ENCODE data around the gene PHF21B. TPM values are rescaled to one million over a fixed set of nuclear protein-coding genes. Genes with fewer than 3 reads are reported as not detected.
A peak's percentile ranks its signal among the peaks of the same experiment; 100 is the strongest.

The PHF21B gene
- total RNA-seq, 1 donor from 2014 or later, result not detected

DNA sequence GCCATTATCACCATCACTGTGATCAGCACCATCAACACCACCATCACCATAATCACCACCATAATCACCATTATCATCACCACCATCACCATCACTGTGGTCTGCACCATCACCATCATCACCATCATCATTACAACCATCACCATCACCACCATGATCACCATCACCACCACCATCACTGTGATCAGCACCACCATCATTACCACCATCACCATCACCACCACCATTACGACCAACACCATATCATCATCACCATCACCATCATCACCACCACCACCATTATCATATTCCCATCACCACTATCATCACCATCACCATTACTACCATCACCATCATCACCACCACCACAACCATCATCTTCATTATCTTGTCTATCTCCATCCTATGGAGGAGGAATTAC, 125.2 kb downstream of the PHF21B start:
- H3K27ac ChIP-seq, result no peak overlapping the region
- no peak overlapping the region for H3K4me3 ChIP-seq
- H3K27me3 ChIP-seq, result no peaks in the 10 kb centered on the region
- peak in 1 of 2 donors; percentile 0 for DNase-seq (ENCODE audit: low spot score in 2 of 2)
- TF ChIP-seq, protein P1, sequence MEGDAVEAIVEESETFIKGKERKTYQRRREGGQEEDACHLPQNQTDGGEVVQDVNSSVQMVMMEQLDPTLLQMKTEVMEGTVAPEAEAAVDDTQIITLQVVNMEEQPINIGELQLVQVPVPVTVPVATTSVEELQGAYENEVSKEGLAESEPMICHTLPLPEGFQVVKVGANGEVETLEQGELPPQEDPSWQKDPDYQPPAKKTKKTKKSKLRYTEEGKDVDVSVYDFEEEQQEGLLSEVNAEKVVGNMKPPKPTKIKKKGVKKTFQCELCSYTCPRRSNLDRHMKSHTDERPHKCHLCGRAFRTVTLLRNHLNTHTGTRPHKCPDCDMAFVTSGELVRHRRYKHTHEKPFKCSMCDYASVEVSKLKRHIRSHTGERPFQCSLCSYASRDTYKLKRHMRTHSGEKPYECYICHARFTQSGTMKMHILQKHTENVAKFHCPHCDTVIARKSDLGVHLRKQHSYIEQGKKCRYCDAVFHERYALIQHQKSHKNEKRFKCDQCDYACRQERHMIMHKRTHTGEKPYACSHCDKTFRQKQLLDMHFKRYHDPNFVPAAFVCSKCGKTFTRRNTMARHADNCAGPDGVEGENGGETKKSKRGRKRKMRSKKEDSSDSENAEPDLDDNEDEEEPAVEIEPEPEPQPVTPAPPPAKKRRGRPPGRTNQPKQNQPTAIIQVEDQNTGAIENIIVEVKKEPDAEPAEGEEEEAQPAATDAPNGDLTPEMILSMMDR (IDR thresholded peaks at IDR 0.05), result no peak
- no peaks in the 10 kb centered on the region for H3K36me3 ChIP-seq
- no peaks in the 10 kb centered on the region for H3K4me1 ChIP-seq
- no peaks in the 10 kb centered on the region for H3K9me3 ChIP-seq
- intact Hi-C loops (cut with DNase I), result no loop called here

DNA sequence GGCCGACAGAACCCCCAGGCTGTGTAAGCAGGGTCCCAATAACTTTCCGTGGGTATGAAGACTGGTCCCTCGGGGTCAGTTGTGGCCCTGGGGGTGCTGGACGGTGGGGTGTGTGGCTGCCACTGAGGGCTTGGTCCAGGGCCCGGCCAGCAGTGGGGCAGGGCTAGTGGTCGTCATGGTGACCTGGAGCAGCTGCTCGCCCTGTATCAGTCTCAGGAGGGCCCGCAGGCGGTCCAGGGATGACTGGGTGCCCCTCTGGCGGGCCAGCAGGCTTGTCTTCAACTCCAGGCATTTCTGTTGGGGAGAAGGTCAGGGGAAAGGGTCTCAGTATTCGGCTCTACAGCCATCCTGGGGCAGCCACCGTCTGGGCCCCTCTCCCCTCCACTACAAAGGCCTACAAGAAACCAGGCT, 126.8 kb downstream of the PHF21B start:
- Histone ChIP-seq H3K27ac (no peak overlapping the region), H3K27me3 (no peaks in the 10 kb centered on the region), H3K9me3 (no peaks in the 10 kb centered on the region), H3K4me3 (no peak overlapping the region), H3K36me3 (no peaks in the 10 kb centered on the region), H3K4me1 (no peaks in the 10 kb centered on the region)
- TF ChIP-seq, protein P1 (IDR thresholded peaks at IDR 0.05), result no peak
- peak in 1 of 2 donors; percentile 38 for DNase-seq (ENCODE audit: low spot score in 2 of 2)
- intact Hi-C loops (cut with DNase I), result no loop called here

DNA sequence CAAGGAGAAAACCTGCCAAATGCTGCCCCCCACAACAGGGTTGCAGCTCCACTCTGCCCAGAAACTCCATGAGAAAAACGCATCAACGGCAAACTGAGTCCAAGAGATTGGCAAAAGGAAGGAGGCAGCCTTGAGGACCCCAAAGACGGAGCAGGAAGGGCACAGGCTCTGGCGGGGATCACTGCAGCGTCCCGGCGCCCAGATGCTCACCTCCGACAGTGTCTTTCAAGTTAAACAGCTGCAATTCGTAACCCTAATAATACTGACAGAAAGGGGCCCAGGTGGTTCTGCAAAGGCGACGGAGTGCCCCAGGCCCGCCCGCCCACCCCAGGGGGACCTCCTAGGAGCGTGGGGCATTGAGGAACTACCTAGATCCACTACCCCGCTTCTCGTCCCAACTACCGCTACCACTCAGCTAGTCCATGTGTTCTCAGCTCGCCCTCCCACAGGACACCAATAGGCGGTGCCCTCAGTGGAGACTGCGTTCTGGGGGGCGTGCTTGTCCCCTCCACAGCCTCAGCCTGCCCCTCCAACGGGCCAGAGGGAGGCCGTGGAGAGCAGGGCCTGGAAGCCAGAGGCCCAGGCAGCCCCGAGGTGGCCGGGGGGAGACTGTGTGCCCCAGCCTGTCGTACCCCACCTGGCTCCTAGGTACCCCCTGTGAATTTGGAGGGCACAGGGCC, 127.4 kb downstream of the PHF21B start:
- no peaks in the 10 kb centered on the region for H3K4me1 ChIP-seq
- no peaks in the 10 kb centered on the region for H3K27me3 ChIP-seq
- TF ChIP-seq, protein P1 (IDR thresholded peaks at IDR 0.05), result no peak
- intact Hi-C loops (cut with DNase I), result no loop called here
- H3K9me3 ChIP-seq, result peaks cover 0 to 4% of the 10 kb centered on the region in 2 donors
- no peaks in the 10 kb centered on the region for H3K36me3 ChIP-seq
- peak in 1 of 2 donors; percentile 33 for DNase-seq (ENCODE audit: low spot score in 2 of 2)
- no peak overlapping the region for H3K27ac ChIP-seq
- no peak overlapping the region for H3K4me3 ChIP-seq

DNA sequence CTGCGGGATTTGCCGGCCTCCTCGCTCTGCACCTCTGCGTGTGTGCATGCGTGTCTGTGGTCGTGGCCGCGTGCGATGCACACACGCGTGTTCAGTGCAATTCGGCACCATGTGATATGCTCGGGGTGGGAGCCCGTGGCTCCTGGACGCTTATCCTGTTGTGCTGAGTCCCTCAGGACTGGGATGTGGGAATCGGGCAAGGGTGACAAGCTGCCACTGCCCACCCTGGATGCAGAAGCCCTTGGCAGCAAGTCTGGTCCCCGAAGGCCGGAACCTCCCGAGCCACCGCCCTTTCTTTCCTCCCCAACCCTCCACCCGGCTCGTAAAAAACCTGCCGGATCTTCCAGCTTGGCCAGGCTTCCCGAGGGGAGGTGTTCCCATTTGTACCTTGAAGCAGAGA, 128.2 kb downstream of the PHF21B start:
- Histone ChIP-seq H3K4me1 (no peaks in the 10 kb centered on the region), H3K4me3 (no peak overlapping the region), H3K27me3 (no peaks in the 10 kb centered on the region), H3K27ac (no peak overlapping the region), H3K36me3 (no peaks in the 10 kb centered on the region), H3K9me3 (peaks cover 0 to 9% of the 10 kb centered on the region in 2 donors)
- TF ChIP-seq, protein P1 (IDR thresholded peaks at IDR 0.05), result no peak
- intact Hi-C loops (cut with DNase I), result no loop called here
- DNase-seq (ENCODE audit: low spot score in 2 of 2), result peak in 1 of 2 donors; percentile 43

DNA sequence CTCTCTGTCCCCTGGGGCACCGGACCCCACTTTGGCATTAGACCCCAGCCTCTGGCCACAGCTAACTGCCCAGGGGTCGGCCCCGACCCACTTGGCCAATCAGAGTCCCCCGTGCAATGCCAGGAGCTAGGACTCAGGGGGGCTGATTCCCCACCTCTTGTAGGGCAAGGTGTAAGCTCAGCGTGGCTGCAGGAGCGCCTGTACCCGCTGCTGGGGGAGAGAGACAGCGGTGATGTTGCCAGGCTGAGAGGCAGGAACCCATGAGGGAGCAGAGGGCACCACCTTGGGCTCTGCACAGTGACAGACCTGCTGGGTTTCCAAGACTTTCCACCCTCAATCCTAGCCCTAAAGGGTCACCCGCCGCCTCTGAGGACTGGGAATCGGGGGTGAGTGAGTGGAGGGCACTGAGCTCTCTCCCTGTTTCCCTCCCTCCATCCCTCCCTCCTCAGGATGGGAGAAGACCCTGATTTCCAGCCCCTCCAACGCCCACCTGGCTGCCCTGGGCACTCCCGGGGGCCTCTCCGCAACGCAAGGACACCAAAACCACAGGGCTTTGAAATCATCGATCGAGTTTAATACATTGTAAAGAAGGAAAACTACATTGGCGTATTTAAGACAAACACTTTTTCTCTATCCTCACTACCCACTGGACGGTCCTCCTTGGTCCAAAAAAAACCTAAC, 129.1 kb downstream of the PHF21B start:
- Histone ChIP-seq H3K9me3 (peaks cover 0 to 9% of the 10 kb centered on the region in 2 donors), H3K36me3 (no peaks in the 10 kb centered on the region), H3K27me3 (no peaks in the 10 kb centered on the region), H3K27ac (no peak overlapping the region), H3K4me3 (no peak overlapping the region), H3K4me1 (no peaks in the 10 kb centered on the region)
- intact Hi-C loops (cut with DNase I), result no loop called here
- DNase-seq (ENCODE audit: low spot score in 2 of 2), result peak in 1 of 2 donors; percentile 47
- TF ChIP-seq, protein P1 (IDR thresholded peaks at IDR 0.05), result no peak
